ENCODE data around the gene PLEK.
"Not testable (repeated sequence)": the region's sequence is repeated elsewhere in the genome, so short reads cannot be mapped to it uniquely, and the experiment has no call there.

Gene PLEK

GRCh38 chr2:68365087-68365486 lies at the start of gene PLEK:
Gene PLEK, plus strand, starts transcription at chr2:68365282. Its CDS starts 70 bp downstream, at chr2:68365352.
- no peak for DNase-seq

- no peak for DNase-seq
These were observed 49.0 kb upstream of the PLEK start for GRCh38 chr2:68316111-68316510.

- no peak for DNase-seq
These were observed 46.8 kb upstream of the PLEK start for GRCh38 chr2:68317971-68318913.

GRCh38 chr2:68318914-68319397 lies 46.1 kb upstream of the PLEK start:
- no peak for DNase-seq

GRCh38 chr2:68319398-68320117 lies 45.5 kb upstream of the PLEK start, which contains the start of gene CNRIP1:
Gene CNRIP1, minus strand, starts transcription at chr2:68319949. Its CDS starts 549 bp downstream, at chr2:68319400.
- no peak for DNase-seq

- DNase-seq: no peak
These were observed 44.9 kb upstream of the PLEK start for GRCh38 chr2:68320118-68320641.

- DNase-seq: no peak
These were observed 40.0 kb upstream of the PLEK start for GRCh38 chr2:68325056-68325455.

- no peak for DNase-seq
These were observed 36.2 kb upstream of the PLEK start for GRCh38 chr2:68328901-68329300.

GRCh38 chr2:68330691-68331090 lies 34.4 kb upstream of the PLEK start:
- DNase-seq: no peak

GRCh38 chr2:68333009-68333408 lies 32.1 kb upstream of the PLEK start:
- DNase-seq: no peak

- no peak for DNase-seq
These were observed 31.2 kb upstream of the PLEK start for GRCh38 chr2:68333931-68334330.

GRCh38 chr2:68336192-68336591 lies 28.9 kb upstream of the PLEK start:
- DNase-seq: no peak

- no peak for DNase-seq
These were observed 24.6 kb upstream of the PLEK start for GRCh38 chr2:68340226-68341061.

GRCh38 chr2:68341062-68341329 lies 24.1 kb upstream of the PLEK start:
- no peak for DNase-seq

- no peak for DNase-seq
These were observed 23.5 kb upstream of the PLEK start for GRCh38 chr2:68341583-68341982.

- no peak for DNase-seq
These were observed 22.6 kb upstream of the PLEK start for GRCh38 chr2:68342470-68342869.

GRCh38 chr2:68344031-68344430 lies 21.1 kb upstream of the PLEK start:
- no peak for DNase-seq

- DNase-seq: no peak
These were observed 19.8 kb upstream of the PLEK start for GRCh38 chr2:68345129-68345875.

- not testable (repeated sequence) for DNase-seq
These were observed 16.0 kb upstream of the PLEK start for GRCh38 chr2:68349091-68349490.

GRCh38 chr2:68351997-68352396 lies 13.1 kb upstream of the PLEK start:
- DNase-seq: no peak

GRCh38 chr2:68352651-68353391 lies 12.3 kb upstream of the PLEK start:
- DNase-seq: no peak
